NCI-H2029 (cell line): ENCODE results near the gene P3H4.
"Not testable (repeated sequence)": the region's sequence is repeated elsewhere in the genome, so short reads cannot be mapped to it uniquely, and the experiment has no call there.

ENCODE experiments used
- DNase-seq: peaks from one replicate; lab custom pipeline; 2025; lab: John Stamatoyannopoulos, UW

The P3H4 gene, protein sequence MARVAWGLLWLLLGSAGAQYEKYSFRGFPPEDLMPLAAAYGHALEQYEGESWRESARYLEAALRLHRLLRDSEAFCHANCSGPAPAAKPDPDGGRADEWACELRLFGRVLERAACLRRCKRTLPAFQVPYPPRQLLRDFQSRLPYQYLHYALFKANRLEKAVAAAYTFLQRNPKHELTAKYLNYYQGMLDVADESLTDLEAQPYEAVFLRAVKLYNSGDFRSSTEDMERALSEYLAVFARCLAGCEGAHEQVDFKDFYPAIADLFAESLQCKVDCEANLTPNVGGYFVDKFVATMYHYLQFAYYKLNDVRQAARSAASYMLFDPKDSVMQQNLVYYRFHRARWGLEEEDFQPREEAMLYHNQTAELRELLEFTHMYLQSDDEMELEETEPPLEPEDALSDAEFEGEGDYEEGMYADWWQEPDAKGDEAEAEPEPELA

DNA sequence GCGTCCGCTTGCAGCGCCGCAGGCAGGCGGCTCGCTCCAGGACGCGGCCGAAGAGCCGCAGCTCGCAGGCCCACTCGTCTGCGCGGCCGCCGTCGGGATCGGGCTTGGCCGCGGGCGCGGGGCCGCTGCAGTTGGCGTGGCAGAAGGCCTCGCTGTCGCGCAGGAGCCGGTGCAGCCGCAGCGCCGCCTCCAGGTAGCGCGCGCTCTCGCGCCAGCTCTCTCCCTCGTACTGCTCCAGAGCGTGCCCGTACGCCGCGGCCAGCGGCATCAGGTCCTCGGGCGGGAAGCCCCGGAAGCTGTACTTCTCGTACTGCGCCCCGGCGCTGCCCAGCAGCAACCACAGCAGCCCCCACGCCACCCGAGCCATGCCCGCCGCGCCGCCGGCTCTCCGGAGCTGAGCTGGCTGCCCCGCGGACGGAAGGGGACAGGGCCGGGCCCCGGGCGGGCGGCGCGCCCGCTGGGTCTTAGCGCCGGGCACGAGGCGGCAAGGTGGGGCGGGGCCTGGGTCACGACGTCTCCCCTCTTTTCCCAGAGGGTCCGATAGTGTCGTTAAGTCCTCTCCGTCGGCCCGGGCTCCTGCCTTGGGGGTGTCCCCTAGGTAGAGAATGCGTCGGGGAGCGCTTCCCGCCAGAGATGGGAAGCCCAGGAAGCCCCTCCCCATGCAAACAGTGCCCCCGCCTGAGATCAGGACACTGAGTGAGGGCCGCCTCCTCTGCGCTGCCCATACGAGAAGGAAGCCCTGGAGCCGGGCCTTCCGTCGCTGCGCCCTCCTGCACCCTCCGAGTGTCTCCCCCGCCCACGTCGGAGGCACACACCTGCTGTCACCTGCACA lies at the start of gene P3H4:
TSS of gene P3H4 (minus strand) at position 401 of the 832 bp plus-strand sequence. CDS start at position 367, 34 bp downstream.
- DNase-seq: peak; percentile 45

DNA sequence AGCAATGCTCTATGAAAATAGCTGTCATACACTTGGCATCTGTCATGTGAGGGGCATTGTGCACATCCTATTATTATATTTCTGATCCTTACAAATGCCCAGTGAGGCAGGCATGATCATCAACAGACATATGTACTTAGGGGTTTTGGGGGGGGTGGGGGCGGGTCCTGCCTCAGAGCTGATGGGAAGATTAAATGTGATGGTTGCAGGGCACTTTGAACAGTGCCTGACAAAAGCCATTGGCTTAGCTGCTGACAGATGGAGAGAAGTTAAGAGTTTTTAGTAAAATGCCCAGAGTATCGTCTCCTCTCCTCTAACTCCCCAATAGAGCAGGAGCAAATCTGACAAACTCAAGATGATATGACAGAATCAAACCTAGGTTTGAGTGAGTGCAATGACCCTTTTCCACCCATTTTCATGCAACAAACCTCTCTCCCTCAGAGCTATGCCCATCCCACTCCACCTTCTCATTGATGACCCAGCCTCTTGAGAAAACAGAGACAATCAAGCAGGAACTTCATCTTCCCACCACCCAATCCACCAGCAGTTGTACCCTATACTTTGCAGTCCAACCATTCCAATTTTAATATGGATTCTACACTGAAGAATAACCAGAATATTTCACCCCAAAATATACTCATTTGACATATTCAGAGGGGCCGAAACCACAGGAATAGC lies 48.6 kb upstream of the P3H4 start:
- DNase-seq: no peak

DNA sequence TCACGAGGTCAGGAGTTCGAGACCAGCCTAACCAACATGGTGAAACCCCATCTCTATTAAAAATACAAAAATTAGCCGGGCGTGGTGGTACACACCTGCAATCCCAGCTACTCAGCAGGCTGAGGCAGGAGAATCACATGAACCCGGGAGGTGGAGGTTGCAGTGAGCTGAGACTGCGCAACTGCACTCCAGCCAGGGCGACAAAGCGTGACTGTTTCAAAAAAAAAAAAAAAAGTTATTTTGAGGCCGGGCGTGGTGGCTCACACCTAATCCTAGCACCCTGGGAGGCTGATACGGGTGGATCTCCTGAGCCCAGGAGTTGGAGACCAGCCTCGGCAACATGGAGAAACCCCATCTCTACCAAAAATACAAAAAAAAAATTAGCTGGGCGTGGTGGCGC lies 39.6 kb upstream of the P3H4 start:
- not testable (repeated sequence) for DNase-seq

DNA sequence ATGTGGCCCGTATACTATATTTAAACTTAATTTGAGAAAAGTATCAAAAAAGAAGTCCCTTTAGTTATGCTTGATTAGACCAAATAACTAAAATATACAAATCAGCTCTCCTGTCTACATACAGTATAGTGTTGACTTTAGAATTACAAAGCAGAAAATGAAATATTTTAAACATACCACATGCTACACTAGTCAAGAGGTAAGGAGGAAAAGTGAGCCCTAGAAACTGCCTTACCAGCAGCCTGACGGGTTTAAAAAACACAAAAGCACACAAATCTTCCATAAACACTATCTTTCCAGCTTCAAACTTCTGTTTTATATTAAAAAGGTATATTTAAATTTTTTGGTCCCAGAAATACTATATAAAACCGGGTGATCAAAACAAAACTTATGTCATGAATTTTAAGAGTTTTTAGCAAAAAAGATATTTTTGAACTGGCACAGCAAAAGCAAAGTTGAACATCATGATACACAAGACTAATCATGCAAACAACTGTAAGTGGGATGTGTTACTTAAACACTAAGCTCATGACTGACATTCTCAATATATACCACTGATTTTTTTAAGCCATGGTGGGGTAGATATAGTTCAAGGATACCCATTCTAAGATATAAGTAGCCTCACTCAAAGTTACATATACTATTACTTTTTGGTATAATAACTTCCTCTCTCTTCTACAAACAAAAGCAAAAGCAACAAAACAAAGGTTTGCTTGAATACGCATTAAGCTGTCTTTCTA lies 37.7 kb upstream of the P3H4 start:
- no peak for DNase-seq

DNA sequence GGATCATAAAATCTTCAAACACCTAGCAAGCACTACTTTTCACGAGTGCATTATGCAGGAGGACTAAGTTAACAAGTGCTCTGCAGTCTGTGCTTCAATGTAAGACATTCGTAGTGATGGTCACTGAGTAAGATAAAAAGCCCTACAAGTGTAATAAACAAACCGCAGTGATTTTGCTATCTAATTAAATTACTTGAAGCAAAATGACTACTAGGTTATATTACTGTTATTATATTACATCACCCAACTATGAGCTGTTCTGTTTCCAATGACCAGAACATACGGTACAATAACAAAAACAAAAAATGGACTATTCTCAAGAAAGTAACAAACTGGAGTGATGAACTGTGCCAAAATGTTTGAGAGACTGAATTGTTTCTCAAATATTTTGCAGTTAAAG lies 37.0 kb upstream of the P3H4 start:
- DNase-seq: no peak

DNA sequence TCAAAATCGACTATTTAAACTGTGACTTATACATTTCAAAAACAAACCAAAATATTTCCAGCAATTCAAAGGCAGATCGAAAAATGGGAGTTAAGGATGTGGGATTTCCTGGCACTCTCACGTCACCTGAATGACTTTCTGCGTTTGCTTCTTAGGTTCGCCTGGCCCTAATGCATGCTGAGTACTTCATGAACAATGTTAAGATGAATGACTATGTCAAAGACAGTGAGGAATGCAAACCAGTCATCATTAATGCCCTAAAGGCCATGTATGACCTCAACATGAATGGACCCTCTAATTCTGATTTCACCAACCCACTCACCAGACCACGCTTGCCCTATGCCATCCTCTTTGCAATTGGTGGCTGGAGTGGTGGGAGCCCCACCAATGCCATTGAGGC lies 33.2 kb upstream of the P3H4 start:
- DNase-seq: no peak

DNA sequence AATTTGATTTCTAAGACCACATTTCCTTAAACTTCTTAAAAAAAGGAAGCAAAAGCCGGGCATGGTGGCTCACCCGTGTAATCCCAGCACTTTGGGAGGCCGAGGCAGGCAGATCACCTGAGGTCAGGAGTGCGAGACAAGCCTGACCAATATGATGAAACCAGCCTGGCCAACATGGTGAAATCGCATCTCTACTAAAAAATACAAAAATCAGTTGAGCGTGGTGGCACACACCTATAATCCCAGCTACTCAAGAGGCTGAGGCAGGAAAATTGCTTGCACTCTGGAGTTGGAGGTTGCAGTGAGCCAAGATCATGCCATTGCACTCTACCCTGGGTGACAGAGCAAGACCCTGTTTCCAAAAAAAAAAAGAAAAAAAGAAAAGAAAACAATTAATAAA lies 29.0 kb upstream of the P3H4 start:
- not testable (repeated sequence) for DNase-seq

DNA sequence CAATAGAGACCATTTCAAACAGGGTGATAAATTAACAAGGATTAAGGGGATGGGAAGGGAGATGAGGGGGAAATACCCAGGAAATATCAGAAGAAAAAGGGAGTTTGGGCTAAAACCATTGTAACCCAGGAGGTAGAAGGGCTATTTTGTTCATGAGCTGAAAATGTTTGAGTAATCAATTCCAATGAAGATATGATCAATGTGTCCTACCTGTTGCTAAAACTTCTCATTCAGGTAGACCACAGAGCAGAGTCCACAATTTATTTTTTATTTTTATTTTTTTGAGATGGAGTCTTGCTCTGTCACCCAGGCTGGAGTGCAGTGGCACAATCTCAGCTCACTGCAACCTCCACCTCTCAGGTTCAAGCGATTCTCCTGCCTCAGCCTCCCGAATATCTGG lies 27.7 kb upstream of the P3H4 start:
- DNase-seq: not testable (repeated sequence)

DNA sequence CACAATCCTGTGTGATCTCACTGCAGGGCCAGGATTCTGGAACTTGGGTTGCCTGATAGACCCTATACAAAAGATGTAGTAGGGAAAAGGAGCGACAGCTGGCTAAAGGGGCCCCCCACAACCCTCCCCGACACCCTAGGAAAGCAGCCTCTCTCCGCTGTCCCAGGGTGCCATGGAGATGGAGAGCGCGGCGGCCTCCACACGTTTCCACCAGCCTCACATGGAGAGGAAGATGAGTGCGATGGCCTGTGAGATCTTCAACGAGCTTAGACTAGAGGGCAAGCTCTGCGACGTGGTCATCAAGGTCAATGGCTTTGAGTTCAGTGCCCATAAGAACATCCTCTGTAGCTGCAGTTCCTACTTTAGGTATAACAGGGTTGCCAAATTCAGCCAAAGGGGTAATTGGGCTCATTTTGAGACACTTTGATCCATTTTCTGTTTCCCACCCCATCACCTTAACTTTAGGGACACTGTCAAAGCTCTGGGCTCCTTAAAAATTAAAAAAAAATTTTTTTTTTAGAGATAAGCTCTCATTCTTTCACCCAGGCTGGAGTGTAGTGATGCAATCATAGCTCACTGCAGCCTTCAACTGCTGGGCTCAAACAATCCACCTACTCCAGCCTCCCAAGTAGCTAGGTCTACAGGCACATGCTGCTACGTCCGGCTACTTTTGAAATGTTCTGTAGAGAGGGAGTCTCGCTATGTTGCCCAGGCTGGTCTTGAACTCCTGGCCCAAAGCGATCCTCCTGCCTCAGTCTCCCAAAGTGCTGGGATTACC lies 26.2 kb upstream of the P3H4 start, which contains the start of gene KLHL10:
TSS of gene KLHL10 (plus strand) at position 65 of the 778 bp plus-strand sequence. CDS start at position 173, 108 bp downstream.
- no peak for DNase-seq

DNA sequence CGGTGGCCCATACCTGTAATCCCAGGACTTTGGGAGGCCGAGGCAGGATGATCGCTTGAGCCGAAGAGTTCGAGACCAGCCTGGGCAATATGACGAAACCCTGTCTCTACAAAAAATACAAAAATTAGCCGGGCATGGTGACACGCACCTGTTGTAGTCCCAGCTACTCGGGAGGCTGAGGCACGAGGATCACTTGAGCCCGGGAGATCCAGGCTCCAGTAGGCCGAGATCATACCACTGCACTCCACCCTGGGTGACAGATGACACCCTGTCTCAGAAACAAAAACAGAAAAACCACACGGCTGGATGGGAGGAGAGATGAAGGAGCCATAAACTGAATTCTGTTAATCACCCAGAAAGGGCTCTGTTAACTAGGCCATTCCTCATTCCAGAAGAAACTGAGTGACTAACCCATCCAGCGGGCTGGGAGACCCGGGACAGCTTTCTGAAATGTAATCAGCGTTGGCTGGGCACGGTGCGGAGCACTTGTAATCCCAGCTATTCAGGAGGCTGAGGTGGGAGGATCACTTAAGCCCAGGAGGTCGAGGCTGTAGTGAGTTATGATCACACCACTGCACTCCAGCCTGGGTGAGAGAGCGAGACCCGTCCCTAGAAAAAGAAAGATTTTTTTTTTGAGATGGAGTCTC lies 24.9 kb upstream of the P3H4 start:
- no peak for DNase-seq

DNA sequence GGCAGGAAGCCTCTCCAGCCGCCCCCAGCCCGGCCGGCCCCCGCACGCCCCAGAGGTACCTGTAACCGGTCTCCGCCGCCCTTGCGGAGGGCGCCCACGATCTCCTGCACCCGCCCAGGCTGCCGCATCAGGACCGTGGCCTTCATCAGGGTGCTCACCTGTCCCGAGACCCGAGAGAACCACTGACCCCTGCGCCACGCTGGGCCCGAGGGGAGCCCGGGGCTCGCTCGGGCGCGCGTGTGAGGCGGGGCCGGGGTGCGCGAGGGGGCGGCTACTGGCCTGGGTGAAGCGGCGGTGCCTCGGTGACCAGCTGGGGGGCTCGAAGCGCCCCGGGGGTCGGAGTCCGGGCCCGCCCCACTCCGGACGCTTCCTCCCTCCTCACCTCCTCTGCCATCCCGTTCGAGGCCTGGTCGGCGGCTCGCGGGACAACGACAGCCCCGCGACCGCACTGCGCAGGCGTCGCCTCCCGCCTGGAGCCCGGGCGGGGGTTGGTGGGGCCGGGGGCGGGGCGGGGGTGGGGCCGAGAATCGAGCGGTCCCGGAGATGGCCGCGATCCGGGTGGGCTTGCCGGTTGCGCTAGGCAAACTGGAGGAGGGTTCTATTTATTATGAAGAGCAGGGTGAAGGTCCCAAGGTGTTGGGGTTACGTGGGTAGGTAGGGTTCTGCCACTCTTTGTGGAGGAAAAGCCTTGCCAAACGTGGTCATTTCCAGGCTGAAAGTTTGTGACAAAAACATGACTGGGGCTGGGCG lies 24.2 kb upstream of the P3H4 start, which contains the start of gene NT5C3B:
TSS of gene NT5C3B (minus strand) at position 433 of the 750 bp plus-strand sequence. CDS start at position 394, 39 bp downstream.
- DNase-seq: no peak

DNA sequence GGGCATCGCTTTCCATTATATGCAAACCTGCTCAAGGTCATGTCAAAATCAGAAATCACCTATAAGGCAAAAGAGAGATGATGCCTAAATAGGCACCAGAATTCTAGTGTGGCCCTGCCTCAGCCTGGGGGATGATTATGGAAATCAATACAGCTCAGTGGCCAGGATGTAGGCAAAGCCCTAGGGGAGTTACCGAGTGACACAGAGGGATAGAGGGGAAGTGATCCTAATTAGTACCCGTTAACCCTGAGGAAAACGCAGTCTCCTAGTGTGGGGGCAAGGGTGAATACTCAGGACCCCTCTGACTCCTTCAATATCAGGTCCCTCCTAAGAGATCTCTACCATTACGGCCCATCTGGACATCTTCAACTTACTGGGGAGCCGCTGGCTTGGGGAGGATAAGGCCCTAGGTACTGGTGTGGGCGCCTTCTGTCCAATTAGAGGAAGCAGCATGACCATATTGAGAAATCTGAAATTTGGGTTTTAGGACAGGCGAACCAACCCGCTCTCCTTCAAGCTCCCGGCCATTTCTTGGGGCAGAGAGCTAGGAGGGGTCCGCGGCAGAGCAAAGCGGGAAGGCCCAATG lies 23.6 kb upstream of the P3H4 start:
- DNase-seq: no peak

DNA sequence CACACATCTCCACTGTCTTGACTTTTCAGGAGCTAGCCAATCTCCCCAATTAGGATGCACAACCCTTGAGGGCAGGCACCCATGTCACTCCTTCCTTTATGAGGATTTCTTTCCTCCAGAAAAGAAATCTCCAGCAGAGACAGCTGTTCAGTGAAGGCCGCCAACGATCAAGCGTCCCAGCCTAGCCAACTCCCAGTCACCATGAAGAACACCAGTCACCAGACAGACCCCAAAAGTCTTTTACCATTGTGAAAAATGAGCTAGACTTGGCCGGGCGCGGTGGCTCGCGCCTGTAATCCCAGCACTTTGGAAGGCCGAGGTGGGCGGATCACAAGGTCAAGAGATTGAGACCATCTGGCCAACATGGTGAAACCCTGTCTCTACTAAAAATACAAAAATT lies 18.2 kb upstream of the P3H4 start:
- not testable (repeated sequence) for DNase-seq

DNA sequence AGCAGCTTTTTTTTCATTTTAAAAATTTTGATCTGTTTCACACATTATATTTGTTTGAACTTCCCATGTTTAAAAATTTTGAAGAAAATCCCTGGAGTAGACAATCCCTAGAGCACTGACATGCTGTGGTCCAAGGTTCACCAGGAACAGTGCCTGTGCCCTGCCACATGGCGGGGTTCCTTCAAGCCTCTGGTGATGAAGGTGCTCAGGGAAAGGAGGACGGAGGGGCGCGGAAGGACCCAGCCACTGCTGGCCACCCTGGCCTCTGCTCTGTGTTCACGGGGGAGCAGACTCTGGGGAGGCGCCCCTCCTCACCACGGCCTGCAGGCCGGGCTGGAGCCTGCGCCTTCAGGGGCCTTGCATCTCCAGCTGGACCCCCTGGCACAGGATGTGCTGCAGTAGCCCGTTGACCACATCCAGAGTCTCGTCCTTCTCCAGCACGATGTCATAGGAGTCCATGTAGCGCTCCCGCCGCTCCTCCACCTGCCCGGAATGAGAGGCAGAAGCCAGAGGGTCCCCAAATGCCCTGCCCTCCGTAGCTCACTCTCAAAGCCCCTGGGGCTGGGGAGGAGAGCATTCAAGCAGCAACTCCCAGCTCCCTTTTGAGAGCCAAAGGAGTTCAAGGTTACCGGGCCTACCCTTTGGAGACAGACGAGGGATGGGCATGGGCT lies 13.6 kb upstream of the P3H4 start:
- no peak for DNase-seq

DNA sequence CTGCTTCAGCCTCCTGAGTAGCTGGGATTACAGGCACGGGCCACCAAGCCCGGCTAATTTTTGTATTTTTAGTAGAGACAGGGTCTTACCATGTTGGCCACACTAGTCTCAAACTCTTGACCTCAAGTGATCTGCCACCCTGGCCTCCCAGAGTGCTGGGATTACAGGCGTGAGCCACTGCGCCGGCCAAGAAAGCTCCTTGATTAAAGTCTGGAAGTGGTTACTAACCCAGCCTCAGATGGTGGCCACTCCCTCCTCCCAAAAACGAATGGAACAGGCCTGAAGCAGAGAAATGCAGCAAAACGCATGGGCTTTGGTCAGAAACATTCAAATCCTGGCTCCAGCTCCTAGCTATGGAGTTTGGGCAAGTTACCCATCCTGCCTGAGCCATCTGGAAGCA lies 12.3 kb upstream of the P3H4 start:
- no peak for DNase-seq

DNA sequence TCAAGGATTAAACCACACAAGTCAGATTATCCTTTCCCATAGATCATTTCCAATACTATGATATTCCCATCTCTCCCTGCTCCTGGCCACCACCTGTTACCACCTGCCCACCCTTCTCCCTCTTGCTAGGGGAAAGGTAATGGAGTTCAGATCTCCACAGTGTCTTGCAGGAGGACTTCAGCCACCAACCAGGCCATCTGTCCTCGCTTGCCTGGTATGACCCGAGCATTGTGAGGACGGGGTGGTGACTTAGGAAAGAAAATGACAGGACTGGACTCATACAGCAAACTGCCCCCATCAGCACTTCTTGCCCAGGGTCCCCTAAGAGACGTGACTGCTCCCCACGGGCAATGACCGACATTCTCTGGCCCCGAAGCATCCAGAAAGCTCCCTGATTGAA lies 11.8 kb upstream of the P3H4 start:
- DNase-seq: no peak

DNA sequence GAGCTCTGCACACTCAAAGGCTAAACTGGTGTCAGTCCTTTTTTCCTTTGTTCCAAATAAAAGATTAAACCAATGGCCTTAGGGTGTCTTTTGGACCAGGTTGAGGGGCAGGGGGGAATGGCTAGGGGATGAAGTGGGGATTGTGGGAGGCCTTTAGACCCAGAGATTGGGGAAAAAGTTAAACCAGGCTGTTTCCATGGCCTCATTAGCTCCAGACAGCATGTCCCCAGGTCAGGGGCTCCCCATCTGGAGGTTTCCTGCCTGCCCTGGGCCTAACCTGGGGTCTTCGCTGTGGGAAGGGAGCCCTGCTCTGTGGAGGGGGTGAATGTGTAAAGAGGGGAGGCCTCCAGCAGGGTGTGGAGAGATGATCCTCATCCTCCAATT lies 11.4 kb upstream of the P3H4 start:
- no peak for DNase-seq
